Trophoblast cell (in vitro differentiated cells and primary cell): ENCODE data around the gene ERCC3.

ENCODE experiments used
- DNase-seq, 2 donors: peaks; one replicate each; pipeline ENCODE4 v3.0.0-alpha.2; 2016
- H2AFZ ChIP-seq: 2 replicates; pipeline ENCODE4 v1.6.1; 2013; ENCODE audit warnings: low read length, moderate library complexity, mild to moderate bottlenecking; ENCODE audit not compliant: insufficient read depth, poor library complexity
- H2AK5ac ChIP-seq: 2 replicates; pipeline ENCODE4 v1.6.1; 2013; ENCODE audit warnings: mild to moderate bottlenecking, low read length
- H2BK120ac ChIP-seq: 2 replicates; pipeline ENCODE4 v1.6.1; 2013; ENCODE audit warnings: low read length, mild to moderate bottlenecking, moderate library complexity; ENCODE audit not compliant: insufficient read depth, poor library complexity
- H2BK12ac ChIP-seq: 2 replicates; pipeline ENCODE4 v1.6.1; 2013; ENCODE audit warnings: mild to moderate bottlenecking, low read length, moderate library complexity
- H2BK5ac ChIP-seq: 2 replicates; pipeline ENCODE4 v1.6.1; 2013; ENCODE audit warnings: low read length, low read depth, moderate library complexity, mild to moderate bottlenecking; ENCODE audit not compliant: poor library complexity
- H3K14ac ChIP-seq: 2 replicates; pipeline ENCODE4 v1.6.1; 2013; ENCODE audit warnings: mild to moderate bottlenecking, low read length
- H3K18ac ChIP-seq: 2 replicates; pipeline ENCODE4 v1.6.1; 2013; ENCODE audit warnings: mild to moderate bottlenecking, low read length
- H3K23ac ChIP-seq: 2 replicates; pipeline ENCODE4 v1.6.1; 2013; ENCODE audit warnings: low read length
- H3K27ac ChIP-seq: 2 replicates; pipeline ENCODE4 v1.5.1; 2013; ENCODE audit warnings: low read depth, mild to moderate bottlenecking, inconsistent platforms, low read length, moderate library complexity
- H3K27me3 ChIP-seq: 2 replicates; pipeline ENCODE4 v1.6.1; 2013; ENCODE audit warnings: inconsistent platforms, mild to moderate bottlenecking, low read length, moderate library complexity; ENCODE audit not compliant: insufficient read depth
- H3K36me3 ChIP-seq, 2 experiments: 1 replicate in 1 of 2; 2 replicates in 1 of 2; pipeline ENCODE4 v1.6.1; 2013; ENCODE audit warnings: low read length in 2 of 2, mild to moderate bottlenecking in 2 of 2, moderate library complexity in 1 of 2; ENCODE audit not compliant: insufficient read depth in 2 of 2, control insufficient read depth in 1 of 2
- H3K4ac ChIP-seq: 2 replicates; pipeline ENCODE4 v1.6.1; 2013; ENCODE audit warnings: low read depth, mild to moderate bottlenecking, low read length, moderate library complexity
- H3K4me1 ChIP-seq, 2 experiments: 1 replicate in 1 of 2; 2 replicates in 1 of 2; pipeline ENCODE4 v1.6.1; 2013; ENCODE audit warnings: low read length in 2 of 2, mild to moderate bottlenecking in 2 of 2, moderate library complexity in 1 of 2; ENCODE audit not compliant: insufficient read depth in 2 of 2, control insufficient read depth in 1 of 2
- H3K4me2 ChIP-seq: 2 replicates; pipeline ENCODE4 v1.6.1; 2013; ENCODE audit warnings: inconsistent platforms, mild to moderate bottlenecking, low read length, moderate library complexity
- H3K4me3 ChIP-seq: 2 replicates; pipeline ENCODE4 v1.5.1; 2013; ENCODE audit warnings: mild to moderate bottlenecking, low read depth, low read length, inconsistent platforms
- H3K79me1 ChIP-seq: one replicate; pipeline ENCODE4 v1.6.1; 2013; ENCODE audit warnings: low read length
- H3K79me2 ChIP-seq: 2 replicates; pipeline ENCODE4 v1.6.1; 2013; ENCODE audit warnings: low read length, mild to moderate bottlenecking; ENCODE audit not compliant: control insufficient read depth, insufficient read depth, poor library complexity
- H3K9ac ChIP-seq: 2 replicates; pipeline ENCODE4 v1.6.1; 2013; ENCODE audit warnings: mild to moderate bottlenecking, low read length
- H3K9me3 ChIP-seq: 2 replicates; pipeline ENCODE4 v1.6.1; 2013; ENCODE audit warnings: low read depth, mild to moderate bottlenecking, control low read depth, inconsistent platforms, low read length; ENCODE audit not compliant: insufficient read depth
- H4K12ac ChIP-seq: 2 replicates; pipeline ENCODE4 v1.6.1; 2013; ENCODE audit warnings: low read depth, mild to moderate bottlenecking, low read length, moderate library complexity
- H4K8ac ChIP-seq: 2 replicates; pipeline ENCODE4 v1.6.1; 2013; ENCODE audit warnings: low read depth, mild to moderate bottlenecking, low read length, moderate library complexity
- H4K91ac ChIP-seq: one replicate; pipeline ENCODE4 v1.6.1; 2013; ENCODE audit warnings: low read depth, mild to moderate bottlenecking, low read length, moderate library complexity
- WGBS: extraction: QIAGEN DNeasy Blood & Tissue Kit; methylation state at CpG from one replicate; pipeline ENCODE4 v1.1.7; 2013; ENCODE audit warnings: missing lambda C conversion rate; ENCODE audit not compliant: insufficient read length, insufficient coverage; ENCODE audit errors: extremely low coverage; 5-methylcytosine and 5-hydroxymethylcytosine counted together

The ERCC3 gene

DNA sequence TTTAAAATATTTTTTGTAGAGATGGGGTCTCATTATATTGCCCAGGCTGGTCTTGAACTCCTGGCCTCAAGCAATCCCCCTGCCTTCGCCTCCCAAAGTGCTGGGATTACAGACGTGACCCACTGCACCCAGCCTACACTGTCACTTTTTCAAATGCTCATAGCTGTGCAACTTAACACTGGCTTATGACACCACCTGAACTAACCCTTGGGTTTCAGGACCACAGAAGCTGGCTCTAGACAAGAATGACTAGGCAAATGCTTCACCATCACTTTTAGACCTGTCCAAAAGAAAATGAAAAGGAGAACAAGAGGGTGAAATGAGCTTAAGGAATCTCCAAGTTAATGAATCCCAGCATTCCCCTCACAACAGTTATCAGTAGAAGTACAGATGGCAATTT is 13.3 kb downstream of the ERCC3 start:
- Histone ChIP-seq H4K8ac (no peak overlapping the region), H3K79me1 (no peaks in the 10 kb centered on the region), H2BK5ac (no peak overlapping the region), H4K91ac (no peak overlapping the region), H3K14ac (no peak overlapping the region), H3K4ac (no peak overlapping the region), H3K27ac (no peak overlapping the region), H3K18ac (no peak overlapping the region), H3K36me3 (peaks cover 38 to 62% of the 10 kb centered on the region in 2 experiments), H3K4me2 (no peak overlapping the region), H4K12ac (no peak overlapping the region), H2BK12ac (no peak overlapping the region), H3K9me3 (peaks cover 6% of the 10 kb centered on the region), H3K27me3 (no peaks in the 10 kb centered on the region), H2AFZ (no peak overlapping the region), H3K4me1 (no peaks in the 10 kb centered on the region), H3K23ac (no peak overlapping the region), H3K79me2 (no peaks in the 10 kb centered on the region), H3K9ac (no peak overlapping the region), H3K4me3 (no peak overlapping the region), H2AK5ac (no peak overlapping the region), H2BK120ac (no peak overlapping the region)
- WGBS = no CpG with 5 or more reads among the region's 2 CpGs
- no peak for DNase-seq

DNA sequence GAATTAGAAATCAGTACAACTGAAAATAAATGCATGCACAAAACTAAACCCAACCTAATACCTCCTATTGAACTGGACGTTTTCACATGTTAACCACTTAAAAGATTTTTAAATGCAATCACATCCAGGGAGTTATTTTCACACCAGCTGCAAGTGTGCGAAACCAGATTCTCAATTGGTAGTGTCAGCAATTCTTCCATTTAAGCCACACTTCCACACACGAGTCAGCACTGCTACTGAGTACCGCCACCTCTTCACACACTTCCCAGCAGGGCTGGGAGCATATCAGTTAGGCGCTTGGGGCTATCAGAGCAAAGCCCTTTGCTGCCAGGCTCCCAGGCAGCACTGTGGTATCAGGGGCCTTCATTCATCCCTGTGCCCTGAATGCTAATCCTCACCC is 14.2 kb downstream of the ERCC3 start:
- Histone ChIP-seq H2AFZ (no peak overlapping the region), H2BK120ac (no peak overlapping the region), H3K14ac (no peak overlapping the region), H4K91ac (no peak overlapping the region), H4K8ac (no peak overlapping the region), H3K23ac (no peak overlapping the region), H3K4me3 (no peak overlapping the region), H3K9ac (no peak overlapping the region), H2BK12ac (no peak overlapping the region), H3K27me3 (no peaks in the 10 kb centered on the region), H3K9me3 (peaks cover 6% of the 10 kb centered on the region), H3K79me1 (no peaks in the 10 kb centered on the region), H3K18ac (no peak overlapping the region), H3K4me1 (no peaks in the 10 kb centered on the region), H3K27ac (no peak overlapping the region), H2AK5ac (no peak overlapping the region), H3K36me3 (peaks cover 40 to 67% of the 10 kb centered on the region in 2 experiments), H3K4ac (no peak overlapping the region), H3K4me2 (no peak overlapping the region), H2BK5ac (no peak overlapping the region), H3K79me2 (no peaks in the 10 kb centered on the region), H4K12ac (no peak overlapping the region)
- no CpG with 5 or more reads among the region's 5 CpGs for WGBS
- DNase-seq = no peak

DNA sequence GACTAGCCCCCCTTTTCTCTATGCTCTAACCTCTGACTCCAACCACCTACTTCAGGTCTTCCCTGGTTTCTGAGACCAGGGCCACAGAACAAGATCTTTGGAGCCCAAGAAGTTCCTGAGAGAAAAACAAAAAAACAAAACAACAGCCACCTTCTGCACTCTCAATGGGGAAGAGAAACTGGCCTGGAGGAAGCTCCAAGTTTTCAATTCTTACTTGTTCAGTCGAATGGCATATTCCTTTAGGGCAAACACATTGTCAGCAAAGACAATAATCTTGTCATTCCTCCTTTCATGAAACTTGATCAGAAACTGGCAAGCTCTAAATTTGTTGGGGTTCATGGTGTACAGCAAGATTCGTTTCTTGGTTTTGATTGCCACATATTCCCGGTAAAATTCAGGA is 15.0 kb downstream of the ERCC3 start:
- no peak overlapping the region for H2BK120ac ChIP-seq

DNA sequence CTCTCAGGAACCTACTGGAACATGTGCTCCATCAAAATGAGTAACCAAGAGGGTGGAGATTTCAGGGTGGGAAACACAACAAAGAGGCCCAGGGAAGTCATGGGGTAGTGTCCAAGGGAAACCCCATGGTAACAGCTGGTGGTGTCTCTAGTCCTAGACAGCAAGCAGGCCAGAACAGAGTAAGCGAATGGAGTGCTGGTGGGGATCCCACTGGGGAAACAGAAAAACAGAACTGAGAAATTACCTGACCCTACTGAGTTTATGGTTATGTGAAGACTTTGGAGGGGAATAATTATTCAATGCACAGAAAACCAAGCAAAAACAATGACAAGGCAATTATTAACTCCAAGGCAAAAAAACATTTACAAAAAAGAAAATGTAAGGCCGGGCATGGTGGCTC is 16.9 kb downstream of the ERCC3 start:
- H4K12ac ChIP-seq = no peak overlapping the region
- no peak overlapping the region for H3K4me2 ChIP-seq
- no peak overlapping the region for H3K4me3 ChIP-seq
- no peak overlapping the region for H2BK5ac ChIP-seq
- peaks cover 2% of the 10 kb centered on the region for H3K9me3 ChIP-seq
- H3K79me2 ChIP-seq = no peaks in the 10 kb centered on the region
- no peak overlapping the region for H2AK5ac ChIP-seq
- no peak overlapping the region for H3K18ac ChIP-seq
- H3K79me1 ChIP-seq = no peaks in the 10 kb centered on the region
- no peaks in the 10 kb centered on the region for H3K4me1 ChIP-seq
- no peaks in the 10 kb centered on the region for H3K27me3 ChIP-seq
- no peak overlapping the region for H3K9ac ChIP-seq
- no peak overlapping the region for H3K14ac ChIP-seq
- no peak overlapping the region for H2BK12ac ChIP-seq
- H2AFZ ChIP-seq = no peak overlapping the region
- H4K8ac ChIP-seq = no peak overlapping the region
- no peak overlapping the region for H3K27ac ChIP-seq
- no peak overlapping the region for H3K4ac ChIP-seq
- peaks cover 46 to 65% of the 10 kb centered on the region in 2 experiments for H3K36me3 ChIP-seq
- no peak overlapping the region for H4K91ac ChIP-seq
- no peak overlapping the region for H3K23ac ChIP-seq
- no CpG with 5 or more reads among the region's 2 CpGs for WGBS
- no peak for DNase-seq
- no peak overlapping the region for H2BK120ac ChIP-seq

More for the DNA sequence above, 15.0 kb downstream of the ERCC3 start:
- Histone ChIP-seq H3K9me3 (peaks cover 2% of the 10 kb centered on the region), H4K91ac (no peak overlapping the region), H4K12ac (no peak overlapping the region), H3K4ac (no peak overlapping the region), H3K27me3 (no peaks in the 10 kb centered on the region), H2BK5ac (no peak overlapping the region), H3K4me2 (no peak overlapping the region), H4K8ac (no peak overlapping the region), H3K36me3 (peaks cover 39 to 66% of the 10 kb centered on the region in 2 experiments), H3K79me1 (no peaks in the 10 kb centered on the region), H3K79me2 (no peaks in the 10 kb centered on the region), H3K9ac (no peak overlapping the region), H3K4me1 (no peaks in the 10 kb centered on the region), H3K18ac (no peak overlapping the region), H2AFZ (no peak overlapping the region), H2BK12ac (no peak overlapping the region), H3K23ac (no peak overlapping the region), H3K14ac (no peak overlapping the region), H3K4me3 (no peak overlapping the region), H2AK5ac (no peak overlapping the region), H3K27ac (no peak overlapping the region)
- WGBS = no CpG with 5 or more reads among the region's 3 CpGs
- no peak for DNase-seq
